HepG2 (cell line): ENCODE results near the gene TGFBI.

Source experiments
- MAFF ChIP-seq: IDR thresholded peaks from 2 replicates; pipeline ENCODE4 v1.6.1; 2011; ENCODE audit warnings: low read depth, low read length, improper control_type of control experiment
- SP1 ChIP-seq, 2 experiments: fragments of 450-650 bp in 1 of 2; sonication (generic) in 1 of 2; formaldehyde crosslinking in 1 of 2; IDR thresholded peaks; 2 replicates each; pipeline versions ENCODE4 v1.4.0 to v1.6.1; 2016 to 2020; ENCODE audit warnings: missing genetic modification reagents in 1 of 2

DNA sequence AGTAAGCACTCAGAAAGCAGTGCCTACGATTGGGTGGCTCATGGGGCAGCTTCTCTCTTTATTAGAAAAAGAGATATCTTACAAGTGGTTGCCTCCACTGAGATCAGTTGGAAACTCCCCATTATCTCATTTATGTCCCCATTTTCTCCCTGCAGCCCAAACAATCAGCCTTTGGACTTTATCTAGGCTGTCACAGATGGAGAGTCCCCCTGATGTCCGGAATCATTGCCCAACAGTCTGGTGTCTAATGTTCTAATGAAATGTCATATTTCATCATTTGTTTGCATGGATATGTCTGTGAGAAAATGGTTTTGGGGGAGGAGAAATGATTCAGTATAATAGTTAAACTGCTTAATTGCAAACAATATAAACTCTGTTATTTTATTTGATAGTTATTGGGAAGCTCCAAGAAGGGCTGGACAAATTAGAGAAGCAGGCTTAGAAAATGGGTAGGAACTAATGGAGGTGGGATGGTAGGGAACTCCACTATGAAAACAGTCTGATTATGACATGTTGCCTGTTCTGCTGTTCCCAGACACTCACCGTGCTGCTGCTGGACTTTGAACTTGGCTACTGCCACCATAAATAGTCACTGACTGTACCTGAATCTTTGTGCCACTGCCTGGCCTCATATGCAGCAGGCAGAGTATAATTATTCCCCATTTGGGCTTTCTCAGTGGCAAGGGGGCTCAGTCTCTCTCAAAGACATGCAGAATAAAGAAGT, 65.6 kb downstream of the TGFBI start:
- TF ChIP-seq SP1 (IDR thresholded peaks at IDR 0.05): no peak
- TF ChIP-seq SP1 (CRISPR knock-in tag; IDR thresholded peaks at IDR 0.05): no peak
- TF ChIP-seq MAFF: no peak
